H1 (cell line): ENCODE results near the gene FAU. TPM values are rescaled to one million over a fixed set of nuclear protein-coding genes. Genes with fewer than 3 reads are reported as not detected.

Experiments used
- CTCF ChIA-PET: fragments of 300-600 bp; sonication (Branson Sonifier 250); formaldehyde crosslinking; loops from one replicate; lab custom pipeline; 2021; ENCODE audit not compliant: partially characterized antibody; lab: Charles Lee
- POLR2A ChIA-PET: fragments of 300-600 bp; sonication (Branson Sonifier 250); formaldehyde crosslinking; loops from one replicate; lab custom pipeline; 2021; ENCODE audit warnings: inconsistent platforms; ENCODE audit not compliant: partially characterized antibody; lab: Charles Lee
- DNase-seq, 2 experiments: peaks; one replicate each; pipeline versions ENCODE4 v3.0.0 to v3.0.0-alpha.2; 2010 to 2022; ENCODE audit warnings: low spot score in 2 of 2, low read depth in 1 of 2, mixed read lengths in 1 of 2
- FAIRE-seq: peaks from 2 replicates; lab custom pipeline; 2011; peaks lifted over from hg19 to GRCh38; lab: Jason Lieb, UNC
- H2AFZ ChIP-seq: 2 replicates; pipeline ENCODE4 v1.8.1; 2012; ENCODE audit warnings: low read length, inconsistent platforms
- H2AK5ac ChIP-seq: 2 replicates; pipeline ENCODE4 v1.6.1; 2013; ENCODE audit warnings: low read depth, low read length
- H2BK120ac ChIP-seq: replicated peaks from 2 replicates; pipeline ENCODE3; 2013; ENCODE audit warnings: low read depth, low read length, inconsistent platforms
- H2BK12ac ChIP-seq: 2 replicates; pipeline ENCODE4 v1.6.1; 2013; ENCODE audit warnings: low read depth, low read length
- H2BK15ac ChIP-seq: 2 replicates; pipeline ENCODE4 v1.6.1; 2013; ENCODE audit warnings: low read length
- H2BK20ac ChIP-seq: 2 replicates; pipeline ENCODE4 v1.6.1; 2013; ENCODE audit warnings: low read length
- H2BK5ac ChIP-seq: 2 replicates; pipeline ENCODE4 v1.6.1; 2013; ENCODE audit warnings: low read depth, low read length
- H3K14ac ChIP-seq: 2 replicates; pipeline ENCODE4 v1.6.1; 2013; ENCODE audit warnings: inconsistent platforms; ENCODE audit not compliant: insufficient read length
- H3K18ac ChIP-seq: 2 replicates; pipeline ENCODE4 v1.6.1; 2013; ENCODE audit warnings: low read length; ENCODE audit errors: extremely low read depth
- H3K23ac ChIP-seq: 2 replicates; pipeline ENCODE4 v1.6.1; 2013; ENCODE audit warnings: inconsistent platforms; ENCODE audit not compliant: insufficient read length
- H3K23me2 ChIP-seq: 2 replicates; pipeline ENCODE4 v1.6.1; 2013; ENCODE audit warnings: low read depth, low read length
- H3K27ac ChIP-seq: 2 replicates; pipeline ENCODE4 v1.6.1; 2011; ENCODE audit warnings: low read depth, low read length, inconsistent platforms
- H3K27me3 ChIP-seq, 4 experiments: replicated peaks in 1 of 4; 1 replicate in 1 of 4; 2 replicates in 3 of 4; pipeline versions ENCODE4 v1.6.1 to v1.8.1; 2011 to 2013; ENCODE audit warnings: low read length in 3 of 4, mild to moderate bottlenecking in 3 of 4, inconsistent platforms in 2 of 4, mixed read lengths in 2 of 4, moderate library complexity in 1 of 4; ENCODE audit not compliant: control insufficient read depth in 3 of 4, insufficient read depth in 3 of 4; ENCODE audit errors: extremely low read depth in 1 of 4
- H3K36me3 ChIP-seq, 4 experiments: 2 replicates each; pipeline versions ENCODE4 v1.6.1 to v1.8.1; 2011 to 2013; ENCODE audit warnings: mild to moderate bottlenecking in 4 of 4, low read length in 3 of 4, moderate library complexity in 2 of 4, control low read depth in 1 of 4, inconsistent platforms in 1 of 4; ENCODE audit not compliant: insufficient read depth in 4 of 4, control insufficient read depth in 2 of 4
- H3K4ac ChIP-seq: replicated peaks from 2 replicates; pipeline ENCODE3; 2013; ENCODE audit warnings: low read length, low read depth, mixed read lengths, inconsistent platforms; ENCODE audit not compliant: insufficient read length
- H3K4me1 ChIP-seq, 4 experiments: replicated peaks in 1 of 4; 1 replicate in 1 of 4; 2 replicates in 3 of 4; pipeline versions ENCODE4 v1.6.1 to v1.8.1; 2011 to 2013; ENCODE audit warnings: low read length in 3 of 4, inconsistent platforms in 2 of 4, mixed read lengths in 1 of 4; ENCODE audit not compliant: insufficient read depth in 4 of 4, control insufficient read depth in 3 of 4
- H3K4me2 ChIP-seq, 2 experiments: 2 replicates each; pipeline versions ENCODE4 v1.6.1 to v1.8.1; 2011 to 2013; ENCODE audit warnings: low read depth in 2 of 2, low read length in 2 of 2, control low read depth in 1 of 2, inconsistent platforms in 1 of 2, mild to moderate bottlenecking in 1 of 2; ENCODE audit not compliant: insufficient read depth in 1 of 2
- H3K4me3 ChIP-seq, 4 experiments: fragments of 200-600, 300-600 bp in 1 of 4; sonication (generic), shearing (Covaris generic), sonication (Bioruptor Twin) in 1 of 4; 2 replicates each; pipeline versions ENCODE4 v1.5.1 to v1.8.1; 2011 to 2016; ENCODE audit warnings: low read length in 4 of 4, low read depth in 3 of 4, control low read depth in 2 of 4, inconsistent platforms in 2 of 4, mild to moderate bottlenecking in 2 of 4, mixed read lengths in 1 of 4, moderate library complexity in 1 of 4; ENCODE audit not compliant: insufficient read depth in 2 of 4; ENCODE audit errors: extremely low read depth in 1 of 4
- H3K56ac ChIP-seq: replicated peaks from 2 replicates; pipeline ENCODE3; 2013; ENCODE audit warnings: low read depth, mild to moderate bottlenecking, mixed read lengths, low read length, inconsistent platforms; ENCODE audit not compliant: insufficient read length
- H3K79me1 ChIP-seq: 2 replicates; pipeline ENCODE4 v1.6.1; 2013; ENCODE audit warnings: low read depth, low read length, control low read depth
- H3K79me2 ChIP-seq, 2 experiments: 2 replicates each; pipeline versions ENCODE4 v1.6.1 to v1.8.1; 2012 to 2013; ENCODE audit warnings: low read length in 2 of 2, mild to moderate bottlenecking in 2 of 2, inconsistent platforms in 1 of 2; ENCODE audit not compliant: insufficient read depth in 2 of 2, control insufficient read depth in 1 of 2
- H3K9ac ChIP-seq, 4 experiments: replicated peaks in 1 of 4; 1 replicate in 1 of 4; 2 replicates in 3 of 4; pipeline versions ENCODE4 v1.6.1 to v1.8.1; 2011 to 2013; ENCODE audit warnings: low read depth in 3 of 4, low read length in 3 of 4, control low read depth in 2 of 4, mild to moderate bottlenecking in 2 of 4, moderate library complexity in 2 of 4, inconsistent platforms in 1 of 4; ENCODE audit errors: extremely low read depth in 1 of 4
- H3K9me3 ChIP-seq, 2 experiments: 2 replicates each; pipeline versions ENCODE4 v1.6.1 to v1.8.1; 2012 to 2013; ENCODE audit warnings: mild to moderate bottlenecking in 2 of 2, moderate library complexity in 2 of 2, control low read depth in 1 of 2, inconsistent platforms in 1 of 2, low read depth in 1 of 2, low read length in 1 of 2, mixed read lengths in 1 of 2; ENCODE audit not compliant: insufficient read depth in 2 of 2
- H4K20me1 ChIP-seq, 2 experiments: replicated peaks in 1 of 2; 2 replicates each; pipeline versions ENCODE3 to v1.8.1; 2011 to 2013; ENCODE audit warnings: inconsistent platforms in 2 of 2, low read length in 2 of 2, mild to moderate bottlenecking in 1 of 2; ENCODE audit not compliant: insufficient read depth in 2 of 2, control insufficient read depth in 1 of 2
- H4K5ac ChIP-seq: 2 replicates; pipeline ENCODE4 v1.6.1; 2013; ENCODE audit warnings: low read length, low read depth, mixed read lengths, inconsistent platforms; ENCODE audit not compliant: insufficient read length
- H4K8ac ChIP-seq: 2 replicates; pipeline ENCODE4 v1.8.0; 2013; ENCODE audit warnings: mild to moderate bottlenecking, moderate library complexity, low read length, inconsistent platforms; ENCODE audit not compliant: insufficient read depth; ENCODE audit errors: extremely low read depth
- H4K91ac ChIP-seq: replicated peaks from 2 replicates; pipeline ENCODE3; 2013; ENCODE audit warnings: low read length, mixed read lengths, inconsistent platforms; ENCODE audit not compliant: insufficient read length
- BRCA1 ChIP-seq: IDR thresholded peaks from 2 replicates; pipeline ENCODE4 v1.6.1; 2012; ENCODE audit warnings: low read depth, low read length, improper control_type of control experiment
- CREB1 ChIP-seq: IDR thresholded peaks from 2 replicates; pipeline ENCODE4 v1.6.1; 2012; ENCODE audit warnings: inconsistent platforms
- EGR1 ChIP-seq: IDR thresholded peaks from 2 replicates; pipeline ENCODE4 v1.6.1; 2011; ENCODE audit warnings: low read depth, low read length, borderline replicate concordance
- EZH2 ChIP-seq: fragments of 200-600 bp; sonication (generic); IDR thresholded peaks from 2 replicates; pipeline ENCODE4 v1.7.1; 2012; ENCODE audit warnings: low read depth, mild to moderate bottlenecking, moderate library complexity, low read length, inconsistent platforms; ENCODE audit not compliant: severe bottlenecking
- SRF ChIP-seq: IDR thresholded peaks from 2 replicates; pipeline ENCODE4 v1.6.1; 2011; ENCODE audit warnings: mild to moderate bottlenecking, low read depth, low read length, moderate library complexity
- TEAD4 ChIP-seq: IDR thresholded peaks from 2 replicates; pipeline ENCODE4 v1.6.1; 2012; ENCODE audit warnings: low read depth, low read length, inconsistent platforms, mixed read lengths
- WGBS, 2 experiments: shearing (Covaris generic) in 1 of 2; methylation state at CpG; one replicate each; pipeline versions ENCODE4 v1.1.6 to v1.1.7; 2013 to 2015; ENCODE audit warnings: low lambda C conversion rate in 2 of 2, mixed read lengths in 2 of 2, inconsistent platforms in 1 of 2, low coverage in 1 of 2, missing lambda C conversion rate in 1 of 2; ENCODE audit not compliant: insufficient replicate concordance in 2 of 2, insufficient coverage in 1 of 2, insufficient read length in 1 of 2; ENCODE audit errors: extremely low coverage in 1 of 2, missing lambda C conversion rate in 1 of 2; 5-methylcytosine and 5-hydroxymethylcytosine counted together
- polyA plus RNA-seq, 7 experiments: library from polyadenylated mRNA; depleted of rRNA in 3 of 7; stranded (reverse) in 5 of 7; unstranded in 2 of 7; fragments of >200 nt in 5 of 7; fragments of 200-250 nt in 2 of 7; gene quantifications; 1 replicate in 5 of 7; 2 replicates in 1 of 7; 4 replicates in 1 of 7; pipeline versions ENCODE4 v1.2.1 to v1.2.3, GENCODE V29; 2011 to 2013; ENCODE audit warnings: missing spikeins in 2 of 7, mixed read lengths in 2 of 7
- total RNA-seq: library from RNA; stranded (reverse); fragmentation: NEBNext Ultra II Directional; extraction: Animal tissue kit (Norgen Biotek cat#: 25700); gene quantifications from 2 replicates; pipeline ENCODE4 v1.2.1, GENCODE V29; 2021

FAU gene
- total and polyA plus RNA-seq, 2 of the 8 experiments (the other 6 are each of a cell fraction or from before 2014, with no cell fraction given): 826 to 896 TPM

GRCh38 chr11:65135633-65136145, 13.8 kb upstream of the FAU start:
- DNase-seq: no peak
- Histone ChIP-seq H3K9ac (peak overlapping the region in 3 of 4 experiments; percentile 27 to 87 (median 66); a peak in 6 of 7 replicates), H2BK12ac (no peak overlapping the region), H3K18ac (no peak overlapping the region), H2AK5ac (peak overlapping the region; percentile 41; the same call in 1 of the 2 replicates), H4K20me1 (peaks cover 0 to 9% of the 10 kb centered on the region in 2 experiments), H2BK120ac (no peak overlapping the region), H3K9me3 (no peaks in the 10 kb centered on the region; a peak in 1 of 4 replicates), H4K5ac (no peak overlapping the region), H3K4ac (no peak overlapping the region), H2BK5ac (peak overlapping the region; percentile 83; the same call in 1 of the 2 replicates), H3K36me3 (peaks cover 4 to 16% (median 14%) of the 10 kb centered on the region in 4 experiments; a peak in 6 of 8 replicates), H3K27me3 (no peaks in the 10 kb centered on the region), H2BK15ac (no peak overlapping the region), H3K23me2 (peaks cover 14% of the 10 kb centered on the region), H3K79me2 (peaks cover 0 to 15% of the 10 kb centered on the region in 2 experiments; a peak in 1 of 4 replicates), H3K27ac (peak overlapping the region; percentile 99), H3K4me1 (peaks cover 0 to 13% (median 7%) of the 10 kb centered on the region in 4 experiments; a peak in 6 of 7 replicates), H4K8ac (no peak overlapping the region), H3K56ac (no peak overlapping the region), H3K79me1 (peaks cover 3% of the 10 kb centered on the region; the same call in 1 of the 2 replicates), H3K4me2 (peak overlapping the region; percentile 77 to 91), H3K23ac (no peak overlapping the region), H4K91ac (no peak overlapping the region), H3K4me3 (peak overlapping the region; percentile 56 to 94 (median 88)), H2AFZ (peak overlapping the region; percentile 76), H2BK20ac (no peak overlapping the region), H3K14ac (no peak overlapping the region)
- POLR2A ChIA-PET: interaction anchor here (0.8 to 15.8 kb wide), 21 partner anchors 9 to 373 kb away, joined by 3 to 305 read pairs (median 4); partner anchors contain the start of genes CAPN1, CDC42EP2, FAU and MRPL49
- no peak for FAIRE-seq
- 72% methylated on average over 11 of the region's 11 CpGs; no CpG with 5 or more reads in 1 of the 2 experiments for WGBS, 2 experiments
- CTCF ChIA-PET: interaction anchor here (0.8 to 3.0 kb wide), 13 partner anchors 9 to 267 kb away, joined by 3 to 14 read pairs (median 4); partner anchors contain the start of genes CAPN1, MRPL49, SPDYC and TM7SF2
- TF ChIP-seq CREB1 (no peak), BRCA1 (no peak), TEAD4 (no peak), EGR1 (no peak), SRF (no peak), EZH2 (no peak)
